ENCODE results near the gene PCCA. TPM values are rescaled to one million over a fixed set of nuclear protein-coding genes. Genes with fewer than 3 reads are reported as not detected.

The PCCA gene
- polyA plus RNA-seq, 1 donor: 20.0 TPM

DNA sequence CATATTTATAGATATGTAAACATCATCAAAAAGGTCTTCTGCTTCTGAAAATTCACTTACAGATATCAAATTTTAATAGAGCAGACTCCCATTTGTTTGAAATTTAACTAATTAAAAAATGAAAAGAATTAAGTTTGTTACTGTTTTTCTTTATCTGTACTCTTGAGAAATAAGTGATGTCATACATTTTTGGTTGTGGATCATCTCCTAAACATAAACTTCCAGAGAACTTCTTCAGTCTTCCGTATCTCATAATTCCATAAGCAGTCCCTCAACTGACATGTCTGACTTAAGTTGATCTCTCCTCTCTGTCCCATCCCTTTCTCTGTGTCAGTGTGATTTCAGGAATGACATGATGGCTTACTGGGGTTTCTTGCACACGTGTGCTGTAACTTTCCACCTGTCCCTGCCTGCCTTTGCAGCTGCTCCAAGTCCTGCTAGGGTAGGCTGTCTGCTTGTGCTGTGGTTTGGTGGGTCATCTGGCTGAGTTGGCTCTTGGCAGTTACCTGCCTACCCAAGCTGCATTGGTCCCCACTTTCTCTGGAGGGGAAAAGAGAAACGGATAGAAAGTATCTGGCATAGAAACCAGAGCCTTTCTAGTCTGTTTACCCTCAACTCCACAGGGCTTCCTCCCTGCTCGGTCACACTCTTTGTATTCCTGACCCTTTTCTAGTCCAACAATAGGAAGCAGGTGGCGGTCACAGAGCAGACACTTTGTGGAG lies 372.6 kb downstream of the PCCA start:
- Histone ChIP-seq H3K9me3 (ENCODE audit: control insufficient read depth, low read depth, low read length) (no peaks in the 10 kb centered on the region), H3K4me3 (ENCODE audit: low read length) (no peak overlapping the region), H3K27me3 (ENCODE audit: control insufficient read depth, insufficient read depth, low read length) (no peaks in the 10 kb centered on the region), H3K36me3 (ENCODE audit: control insufficient read depth, insufficient read depth, low read length) (no peaks in the 10 kb centered on the region), H3K4me1 (ENCODE audit: control insufficient read depth, insufficient read depth, low read length) (no peaks in the 10 kb centered on the region), H3K27ac (ENCODE audit: low read length) (no peak overlapping the region)
- no peak for DNase-seq
- WGBS (ENCODE audit: insufficient coverage, low lambda C conversion rate): no CpG with 5 or more reads among the region's 5 CpGs

DNA sequence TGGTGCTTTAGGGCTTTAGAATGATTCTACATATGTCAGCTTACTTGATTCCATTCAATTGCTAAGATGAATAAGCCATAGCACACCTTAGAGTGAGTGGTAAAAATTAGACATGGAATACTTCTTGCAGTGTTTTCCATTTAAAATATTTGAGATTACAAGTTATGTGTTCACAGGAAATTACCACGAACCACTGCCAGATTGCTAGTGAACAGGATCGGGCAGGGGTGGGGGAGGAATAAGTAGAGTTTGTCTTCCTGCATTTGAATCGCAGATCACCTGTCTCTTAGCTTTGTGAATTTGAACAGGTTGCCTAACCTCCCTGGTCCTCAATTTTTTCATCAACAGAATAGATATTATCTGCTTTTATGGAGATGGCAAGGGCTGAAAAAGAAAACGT lies 375.1 kb downstream of the PCCA start:
- 40% methylated on average over 1 of the region's 4 CpGs for WGBS (ENCODE audit: insufficient coverage, low lambda C conversion rate)
- no peaks in the 10 kb centered on the region for H3K27me3 ChIP-seq (ENCODE audit: control insufficient read depth, insufficient read depth, low read length)

DNA sequence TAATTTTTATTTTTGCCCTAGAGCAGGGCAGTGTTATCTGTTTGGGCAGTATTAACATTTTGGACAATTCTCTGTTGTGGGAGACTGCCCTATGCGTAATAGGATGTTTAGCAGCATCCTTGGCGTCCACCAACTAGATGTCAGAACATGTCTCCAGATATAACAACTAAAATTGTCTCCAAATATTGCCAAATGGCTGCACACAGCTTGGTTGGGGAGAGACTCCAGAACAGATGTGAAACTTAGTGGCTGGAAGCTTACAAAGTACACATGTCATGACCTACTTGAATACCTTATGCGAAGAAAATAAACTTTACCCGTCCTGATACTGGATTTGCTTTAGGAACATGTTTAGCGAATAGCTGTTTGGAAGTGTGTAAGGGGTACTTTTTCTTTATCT lies 376.7 kb downstream of the PCCA start:
- H3K36me3 ChIP-seq (ENCODE audit: control insufficient read depth, insufficient read depth, low read length): no peaks in the 10 kb centered on the region
- H3K27ac ChIP-seq (ENCODE audit: low read length): no peak overlapping the region
- whole genome bisulfite sequencing (ENCODE audit: insufficient coverage, low lambda C conversion rate): no CpG with 5 or more reads among the region's 5 CpGs
- H3K4me3 ChIP-seq (ENCODE audit: low read length): no peak overlapping the region
- H3K27me3 ChIP-seq (ENCODE audit: control insufficient read depth, insufficient read depth, low read length): no peaks in the 10 kb centered on the region
- no peaks in the 10 kb centered on the region for H3K9me3 ChIP-seq (ENCODE audit: control insufficient read depth, low read depth, low read length)
- DNase-seq: no peak
- H3K4me1 ChIP-seq (ENCODE audit: control insufficient read depth, insufficient read depth, low read length): no peaks in the 10 kb centered on the region

More for the DNA sequence above, 375.1 kb downstream of the PCCA start:
- H3K27ac ChIP-seq (ENCODE audit: low read length): no peak overlapping the region
- no peak overlapping the region for H3K4me3 ChIP-seq (ENCODE audit: low read length)
- no peaks in the 10 kb centered on the region for H3K9me3 ChIP-seq (ENCODE audit: control insufficient read depth, low read depth, low read length)
- no peaks in the 10 kb centered on the region for H3K36me3 ChIP-seq (ENCODE audit: control insufficient read depth, insufficient read depth, low read length)
- no peak for DNase-seq
- no peaks in the 10 kb centered on the region for H3K4me1 ChIP-seq (ENCODE audit: control insufficient read depth, insufficient read depth, low read length)

DNA sequence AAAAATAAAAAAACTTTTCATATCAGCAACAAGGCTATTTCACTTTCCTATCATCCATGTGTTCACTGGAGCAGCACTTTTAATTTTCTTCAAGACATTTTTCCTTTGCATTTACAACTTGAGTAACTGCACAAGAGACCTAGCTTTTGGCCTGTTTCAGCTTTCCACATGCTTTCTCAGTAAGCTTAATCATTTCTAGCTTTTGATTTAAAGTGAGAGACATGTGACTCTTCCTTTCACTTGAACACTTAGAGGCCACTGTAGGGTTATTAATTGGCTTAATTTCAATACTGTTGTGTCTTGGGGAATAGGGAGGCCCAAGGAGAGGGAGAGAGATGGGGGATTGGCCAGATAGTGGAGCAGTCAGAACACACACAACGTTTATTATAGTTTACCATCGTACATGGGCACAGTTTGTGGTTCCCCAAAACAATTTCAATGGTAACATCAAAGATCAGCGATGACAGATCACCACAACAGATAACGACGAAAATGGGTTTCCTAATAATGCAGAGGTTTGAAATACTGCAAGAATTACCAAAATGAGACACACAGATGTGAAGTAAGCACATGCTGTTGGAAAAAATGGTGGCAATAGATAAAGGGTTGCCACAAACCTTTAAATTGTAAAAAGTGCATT lies 382.1 kb downstream of the PCCA start:
- Histone ChIP-seq H3K4me3 (ENCODE audit: low read length) (no peak overlapping the region), H3K36me3 (ENCODE audit: control insufficient read depth, insufficient read depth, low read length) (no peaks in the 10 kb centered on the region), H3K27ac (ENCODE audit: low read length) (no peak overlapping the region), H3K9me3 (ENCODE audit: control insufficient read depth, low read depth, low read length) (no peaks in the 10 kb centered on the region), H3K27me3 (ENCODE audit: control insufficient read depth, insufficient read depth, low read length) (no peaks in the 10 kb centered on the region), H3K4me1 (ENCODE audit: control insufficient read depth, insufficient read depth, low read length) (no peaks in the 10 kb centered on the region)
- DNase-seq: no peak
- 84% methylated on average over 3 of the region's 5 CpGs for WGBS (ENCODE audit: insufficient coverage, low lambda C conversion rate)

DNA sequence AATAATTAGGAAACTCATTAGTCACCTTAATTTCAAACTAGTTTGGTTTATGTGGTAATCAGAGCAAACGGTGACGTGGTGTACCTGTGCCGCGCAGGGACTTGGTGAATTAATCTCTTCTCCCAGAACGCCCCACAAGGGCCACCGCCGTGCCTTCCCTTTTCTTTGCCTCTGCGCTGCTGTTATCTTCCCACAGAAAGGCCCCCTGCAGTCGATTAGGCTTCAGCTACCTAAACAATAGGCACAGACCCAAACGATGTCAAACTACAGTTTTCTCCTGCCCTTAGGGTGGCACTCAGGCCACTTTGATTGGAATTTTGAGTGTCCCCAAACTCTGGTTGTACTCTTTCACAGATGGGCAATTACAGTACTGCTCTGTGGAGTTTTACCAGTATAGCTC lies 384.2 kb downstream of the PCCA start:
- Histone ChIP-seq H3K4me1 (ENCODE audit: control insufficient read depth, insufficient read depth, low read length) (no peaks in the 10 kb centered on the region), H3K27ac (ENCODE audit: low read length) (no peak overlapping the region), H3K36me3 (ENCODE audit: control insufficient read depth, insufficient read depth, low read length) (no peaks in the 10 kb centered on the region), H3K27me3 (ENCODE audit: control insufficient read depth, insufficient read depth, low read length) (no peaks in the 10 kb centered on the region), H3K9me3 (ENCODE audit: control insufficient read depth, low read depth, low read length) (no peaks in the 10 kb centered on the region), H3K4me3 (ENCODE audit: low read length) (no peak overlapping the region)
- 80% methylated on average over 2 of the region's 10 CpGs for WGBS (ENCODE audit: insufficient coverage, low lambda C conversion rate)
- DNase-seq: no peak

DNA sequence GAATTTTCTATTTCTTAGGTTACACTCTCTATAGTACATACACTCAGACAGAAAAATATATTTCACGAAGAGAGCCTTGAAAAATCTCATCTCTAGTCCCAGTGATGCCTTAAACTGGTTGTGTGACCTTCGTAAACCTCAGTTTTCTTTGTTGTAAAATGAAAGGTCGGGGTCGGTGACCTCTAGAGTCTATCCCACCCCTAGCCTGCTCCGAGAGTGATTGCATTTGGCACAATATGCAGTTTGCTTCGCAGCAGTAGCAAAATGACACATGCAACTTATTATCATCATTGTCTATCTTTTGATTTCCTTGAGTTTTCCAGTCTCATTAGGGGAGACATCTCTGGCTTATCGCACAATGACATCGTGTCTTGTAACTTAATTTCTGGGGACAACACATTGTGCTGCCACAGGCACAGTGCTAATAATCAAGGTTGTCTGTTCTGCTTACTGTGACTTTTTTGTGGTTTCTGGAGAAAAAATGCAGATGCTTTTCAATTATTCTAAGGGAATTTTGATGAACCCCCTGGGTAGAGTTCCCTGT lies 384.7 kb downstream of the PCCA start:
- Histone ChIP-seq H3K4me1 (ENCODE audit: control insufficient read depth, insufficient read depth, low read length) (no peaks in the 10 kb centered on the region), H3K9me3 (ENCODE audit: control insufficient read depth, low read depth, low read length) (no peaks in the 10 kb centered on the region), H3K27ac (ENCODE audit: low read length) (no peak overlapping the region), H3K27me3 (ENCODE audit: control insufficient read depth, insufficient read depth, low read length) (no peaks in the 10 kb centered on the region), H3K36me3 (ENCODE audit: control insufficient read depth, insufficient read depth, low read length) (no peaks in the 10 kb centered on the region), H3K4me3 (ENCODE audit: low read length) (no peak overlapping the region)
- no CpG with 5 or more reads among the region's 8 CpGs for WGBS (ENCODE audit: insufficient coverage, low lambda C conversion rate)
- no peak for DNase-seq

DNA sequence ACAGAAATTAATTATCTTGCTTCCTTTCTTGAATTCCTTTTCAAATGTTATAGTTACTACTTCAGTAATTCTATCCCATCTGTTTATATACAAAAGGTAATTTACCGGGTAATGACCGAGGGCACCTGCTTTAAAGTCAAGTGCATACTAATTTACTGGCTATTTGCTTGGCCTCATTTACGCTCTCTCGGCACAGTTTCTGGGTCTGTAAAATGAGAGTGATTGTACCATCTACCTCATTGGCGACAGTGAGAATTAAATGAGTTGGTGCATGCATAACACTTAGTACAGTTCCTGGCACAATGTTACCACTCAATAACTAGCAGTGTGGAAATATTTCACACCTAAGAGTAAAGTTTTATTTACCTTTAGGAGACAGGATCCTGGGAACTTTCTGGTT lies 388.1 kb downstream of the PCCA start:
- DNase-seq: no peak
- Histone ChIP-seq H3K36me3 (ENCODE audit: control insufficient read depth, insufficient read depth, low read length) (no peaks in the 10 kb centered on the region), H3K4me1 (ENCODE audit: control insufficient read depth, insufficient read depth, low read length) (no peaks in the 10 kb centered on the region), H3K9me3 (ENCODE audit: control insufficient read depth, low read depth, low read length) (no peaks in the 10 kb centered on the region), H3K27me3 (ENCODE audit: control insufficient read depth, insufficient read depth, low read length) (no peaks in the 10 kb centered on the region), H3K27ac (ENCODE audit: low read length) (no peak overlapping the region), H3K4me3 (ENCODE audit: low read length) (no peak overlapping the region)
- WGBS (ENCODE audit: insufficient coverage, low lambda C conversion rate): 100% methylated on average over 1 of the region's 5 CpGs

DNA sequence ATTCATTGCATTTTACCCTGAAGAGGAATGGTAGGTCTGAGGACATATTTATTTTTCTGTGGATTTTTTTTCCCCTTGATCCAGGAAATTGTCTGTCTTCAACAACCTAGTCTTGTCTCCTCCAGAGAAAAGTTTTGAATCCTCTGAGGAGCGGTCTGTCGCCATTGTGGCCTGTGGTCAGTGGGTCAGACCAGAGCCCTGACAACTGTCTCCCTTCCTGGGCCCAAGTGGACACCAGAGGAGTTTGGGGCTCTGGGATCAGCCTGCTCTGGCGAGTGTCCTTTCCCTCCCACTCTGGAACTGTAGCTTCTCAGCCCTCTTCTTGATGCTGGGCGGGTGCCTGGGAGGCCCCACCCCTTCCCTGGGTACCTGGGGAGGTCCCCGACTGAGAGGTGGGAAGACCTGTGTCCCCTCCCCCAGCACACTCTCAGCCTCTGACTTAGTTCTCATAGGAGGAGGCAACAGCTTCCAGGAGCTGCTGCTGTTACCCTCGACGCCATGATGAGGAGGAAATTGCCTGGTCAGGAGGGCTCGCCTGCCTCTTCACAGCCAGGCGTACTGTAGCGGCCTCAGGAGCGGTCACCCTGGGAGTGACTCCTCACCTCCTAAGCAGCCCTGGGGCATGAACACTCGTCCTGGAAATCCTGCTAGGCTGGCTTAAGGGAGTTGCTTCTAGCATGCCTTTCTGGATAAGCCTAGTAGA lies 389.4 kb downstream of the PCCA start:
- Histone ChIP-seq H3K27ac (ENCODE audit: low read length) (no peak overlapping the region), H3K36me3 (ENCODE audit: control insufficient read depth, insufficient read depth, low read length) (no peaks in the 10 kb centered on the region), H3K4me3 (ENCODE audit: low read length) (no peak overlapping the region), H3K9me3 (ENCODE audit: control insufficient read depth, low read depth, low read length) (no peaks in the 10 kb centered on the region), H3K27me3 (ENCODE audit: control insufficient read depth, insufficient read depth, low read length) (no peaks in the 10 kb centered on the region), H3K4me1 (ENCODE audit: control insufficient read depth, insufficient read depth, low read length) (no peaks in the 10 kb centered on the region)
- no peak for DNase-seq
- no CpG with 5 or more reads among the region's 12 CpGs for WGBS (ENCODE audit: insufficient coverage, low lambda C conversion rate)

DNA sequence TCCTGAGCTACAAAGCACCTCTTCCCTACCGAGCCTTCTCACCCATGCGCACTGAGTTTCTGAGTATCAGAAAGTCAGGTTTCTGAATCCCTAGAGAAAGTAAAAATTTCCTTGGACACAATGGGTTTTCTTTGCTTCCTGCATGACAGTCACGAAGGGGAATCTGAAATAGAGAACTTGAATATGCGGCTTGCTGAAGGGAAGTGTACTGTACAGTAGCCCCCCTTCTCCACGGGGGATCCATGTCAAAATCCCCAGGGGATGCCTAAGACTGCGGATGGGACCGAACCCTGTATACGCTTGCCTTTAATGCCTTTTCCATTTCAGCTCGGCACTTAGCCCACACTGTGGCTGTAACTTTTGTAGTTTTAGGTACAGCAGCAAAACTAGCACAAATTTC lies 391.8 kb downstream of the PCCA start:
- Histone ChIP-seq H3K4me3 (ENCODE audit: low read length) (no peak overlapping the region), H3K27ac (ENCODE audit: low read length) (no peak overlapping the region), H3K36me3 (ENCODE audit: control insufficient read depth, insufficient read depth, low read length) (no peaks in the 10 kb centered on the region), H3K9me3 (ENCODE audit: control insufficient read depth, low read depth, low read length) (no peaks in the 10 kb centered on the region), H3K27me3 (ENCODE audit: control insufficient read depth, insufficient read depth, low read length) (no peaks in the 10 kb centered on the region), H3K4me1 (ENCODE audit: control insufficient read depth, insufficient read depth, low read length) (no peaks in the 10 kb centered on the region)
- no peak for DNase-seq
- WGBS (ENCODE audit: insufficient coverage, low lambda C conversion rate): 100% methylated on average over 3 of the region's 9 CpGs

DNA sequence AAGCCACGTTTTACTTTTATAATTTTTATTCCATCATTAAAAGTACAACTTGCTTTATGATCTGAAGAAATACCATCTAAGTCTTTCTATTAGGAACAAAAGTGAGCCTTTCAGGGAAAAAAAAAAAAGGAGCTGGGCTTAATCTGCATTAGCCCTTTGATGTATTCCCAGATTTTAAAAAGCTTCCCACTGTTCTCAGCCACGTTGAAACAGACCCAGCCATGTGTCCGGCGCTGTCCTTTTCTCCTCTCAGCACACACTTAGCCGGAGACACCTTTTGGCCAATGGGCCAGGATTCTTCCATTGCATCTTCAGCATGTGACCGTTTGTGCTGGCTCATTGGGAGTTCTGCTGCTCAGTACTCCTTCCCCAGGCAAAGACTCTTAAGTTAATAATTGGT lies 394.2 kb downstream of the PCCA start:
- Histone ChIP-seq H3K36me3 (ENCODE audit: control insufficient read depth, insufficient read depth, low read length) (no peaks in the 10 kb centered on the region), H3K27ac (ENCODE audit: low read length) (no peak overlapping the region), H3K4me1 (ENCODE audit: control insufficient read depth, insufficient read depth, low read length) (no peaks in the 10 kb centered on the region), H3K9me3 (ENCODE audit: control insufficient read depth, low read depth, low read length) (no peaks in the 10 kb centered on the region), H3K4me3 (ENCODE audit: low read length) (no peak overlapping the region), H3K27me3 (ENCODE audit: control insufficient read depth, insufficient read depth, low read length) (no peaks in the 10 kb centered on the region)
- 100% methylated on average over 1 of the region's 6 CpGs for WGBS (ENCODE audit: insufficient coverage, low lambda C conversion rate)
- DNase-seq: no peak

Data from large intestine (tissue), 3 donors.